Measurements from ENCODE around the gene ITPRID2.
"Not testable (repeated sequence)": the region's sequence is repeated elsewhere in the genome, so short reads cannot be mapped to it uniquely, and the experiment has no call there.

ITPRID2 gene

GRCh38 chr2:181916726-181917718 lies 25.5 kb downstream of the ITPRID2 start:
- no peak for DNase-seq (ENCODE audit: low spot score)

- DNase-seq (ENCODE audit: low spot score) = no peak
Observed at GRCh38 chr2:181918188-181918587, 26.7 kb downstream of the ITPRID2 start.

GRCh38 chr2:181923121-181923520 lies 31.6 kb downstream of the ITPRID2 start:
- DNase-seq (ENCODE audit: low spot score) = no peak

- no peak for DNase-seq (ENCODE audit: low spot score)
Observed at GRCh38 chr2:181924336-181924735, 32.8 kb downstream of the ITPRID2 start.

- no peak for DNase-seq (ENCODE audit: low spot score)
Observed at GRCh38 chr2:181934694-181935093, 43.2 kb downstream of the ITPRID2 start.

- peak; percentile 61 for DNase-seq (ENCODE audit: low spot score)
Observed at GRCh38 chr2:181937473-181937872, 45.9 kb downstream of the ITPRID2 start.

- no peak for DNase-seq (ENCODE audit: low spot score)
Observed at GRCh38 chr2:181943411-181944124, 52.0 kb downstream of the ITPRID2 start.

GRCh38 chr2:181944164-181944913 lies 52.8 kb downstream of the ITPRID2 start:
- DNase-seq (ENCODE audit: low spot score) = no peak

- no peak for DNase-seq (ENCODE audit: low spot score)
Observed at GRCh38 chr2:181944914-181945291, 53.4 kb downstream of the ITPRID2 start.

GRCh38 chr2:181946444-181947127 lies 55.1 kb downstream of the ITPRID2 start:
- no peak for DNase-seq (ENCODE audit: low spot score)

GRCh38 chr2:181947273-181947672 lies 55.7 kb downstream of the ITPRID2 start:
- DNase-seq (ENCODE audit: low spot score) = no peak

GRCh38 chr2:181948227-181948626 lies 56.7 kb downstream of the ITPRID2 start:
- peak; percentile 38 for DNase-seq (ENCODE audit: low spot score)

- DNase-seq (ENCODE audit: low spot score) = no peak
Observed at GRCh38 chr2:181949047-181949446, 57.5 kb downstream of the ITPRID2 start.

- no peak for DNase-seq (ENCODE audit: low spot score)
Observed at GRCh38 chr2:181952404-181953226, 61.1 kb downstream of the ITPRID2 start.

GRCh38 chr2:181953881-181954537 lies 62.5 kb downstream of the ITPRID2 start:
- no peak for DNase-seq (ENCODE audit: low spot score)

- DNase-seq (ENCODE audit: low spot score) = no peak
Observed at GRCh38 chr2:181954538-181954883, 63.0 kb downstream of the ITPRID2 start.

- DNase-seq (ENCODE audit: low spot score) = peak; percentile 65
Observed at GRCh38 chr2:181955010-181955409, 63.5 kb downstream of the ITPRID2 start.

GRCh38 chr2:181955866-181956265 lies 64.3 kb downstream of the ITPRID2 start:
- not testable (repeated sequence) for DNase-seq (ENCODE audit: low spot score)

- no peak for DNase-seq (ENCODE audit: low spot score)
Observed at GRCh38 chr2:181957668-181958067, 66.1 kb downstream of the ITPRID2 start.

GRCh38 chr2:181958726-181959125 lies 67.2 kb downstream of the ITPRID2 start:
- no peak for DNase-seq (ENCODE audit: low spot score)

Data from RKO (cell line).